Measurements from ENCODE around the gene IRF7.

Gene IRF7

GRCh38 chr11:569158-569885, 46.4 kb downstream of the IRF7 start:
- DNase-seq, result no peak
- Mint-ChIP-seq H3K9me3 (no peaks in the 10 kb centered on the region), H3K27ac (peak overlapping the region; percentile 84), H3K36me3 (peaks cover 11% of the 10 kb centered on the region), H3K27me3 (peaks cover 20% of the 10 kb centered on the region), H3K4me3 (peak overlapping the region; percentile 82), H3K4me1 (peaks cover 32% of the 10 kb centered on the region)
- CTCF ChIA-PET, result no interaction called here

GRCh38 chr11:568306-569157, 47.2 kb downstream of the IRF7 start:
- H3K9me3 Mint-ChIP-seq, result no peaks in the 10 kb centered on the region
- peaks cover 15% of the 10 kb centered on the region for H3K36me3 Mint-ChIP-seq
- H3K4me1 Mint-ChIP-seq, result peaks cover 27% of the 10 kb centered on the region
- peak; percentile 96 for DNase-seq
- peak overlapping the region; percentile 82 for H3K4me3 Mint-ChIP-seq
- H3K27me3 Mint-ChIP-seq, result peaks cover 16% of the 10 kb centered on the region
- peak overlapping the region; percentile 84 for H3K27ac Mint-ChIP-seq
- CTCF ChIA-PET, result interaction anchor here (0.6 kb wide), 1 partner anchor 87 kb away, joined by 3 read pairs; no protein-coding TSS in a partner anchor

DNA sequence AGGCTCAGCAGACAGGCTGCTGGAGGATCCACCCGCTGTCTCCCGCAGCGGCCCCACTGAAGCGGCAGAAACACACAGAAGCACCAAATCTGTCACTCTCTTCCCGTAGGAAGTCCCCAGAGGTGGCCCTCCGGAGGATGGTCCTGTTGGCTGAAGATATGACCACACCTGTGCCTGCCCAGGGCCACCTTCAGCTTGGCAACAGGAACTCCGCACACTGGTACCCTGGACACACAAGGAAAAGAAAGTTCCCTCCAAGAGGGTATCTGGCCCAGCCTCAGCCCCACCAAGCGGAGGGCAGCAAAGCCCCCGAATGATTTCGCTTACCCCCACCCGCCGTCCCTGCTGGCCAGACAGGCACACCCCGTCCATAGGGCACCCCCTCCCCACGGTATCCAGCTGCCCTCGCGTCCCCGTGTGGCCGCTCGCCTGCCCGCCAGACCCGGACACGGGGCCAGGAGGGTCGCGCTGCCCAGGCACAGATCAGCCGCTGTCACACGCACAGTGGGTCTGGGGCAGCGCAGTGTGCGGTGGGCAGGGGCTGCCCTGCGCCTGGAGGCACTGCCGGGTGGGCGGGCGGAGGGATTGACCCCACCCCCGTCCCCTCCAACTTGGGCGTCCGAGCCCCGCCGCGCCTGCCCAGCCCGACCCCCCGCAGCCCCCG, 48.0 kb downstream of the IRF7 start:
- CTCF ChIA-PET, result interaction anchor here (0.6 kb wide), 1 partner anchor 86 kb away, joined by 3 read pairs; no protein-coding TSS in a partner anchor
- Mint-ChIP-seq H3K9me3 (no peaks in the 10 kb centered on the region), H3K4me3 (peak overlapping the region; percentile 83), H3K27me3 (peaks cover 16% of the 10 kb centered on the region), H3K27ac (peak overlapping the region; percentile 71), H3K36me3 (peaks cover 16% of the 10 kb centered on the region), H3K4me1 (peaks cover 25% of the 10 kb centered on the region)
- no peak for DNase-seq

GRCh38 chr11:567011-567628, 48.6 kb downstream of the IRF7 start:
- CTCF ChIA-PET, result interaction anchor here (1.6 kb wide), 1 partner anchor 9 kb away, joined by 4 read pairs; the partner anchor contains the start of gene PHRF1
- Mint-ChIP-seq H3K27me3 (peaks cover 16% of the 10 kb centered on the region), H3K36me3 (peaks cover 16% of the 10 kb centered on the region), H3K9me3 (no peaks in the 10 kb centered on the region), H3K27ac (peak overlapping the region; percentile 71), H3K4me1 (peaks cover 25% of the 10 kb centered on the region), H3K4me3 (peak overlapping the region; percentile 83)
- no peak for DNase-seq

- no peak overlapping the region for H3K4me3 Mint-ChIP-seq
- DNase-seq, result no peak
Measured at GRCh38 chr11:565921-566509, 49.7 kb downstream of the IRF7 start.

GRCh38 chr11:563812-564578, 51.8 kb downstream of the IRF7 start:
- H3K4me1 Mint-ChIP-seq, result peaks cover 37% of the 10 kb centered on the region
- CTCF ChIA-PET, result no interaction called here
- H3K27me3 Mint-ChIP-seq, result peaks cover 10% of the 10 kb centered on the region
- H3K9me3 Mint-ChIP-seq, result no peaks in the 10 kb centered on the region
- no peak overlapping the region for H3K4me3 Mint-ChIP-seq
- peaks cover 16% of the 10 kb centered on the region for H3K36me3 Mint-ChIP-seq
- DNase-seq, result no peak
- peak overlapping the region; percentile 52 for H3K27ac Mint-ChIP-seq

More at GRCh38 chr11:565921-566509, 49.7 kb downstream of the IRF7 start:
- no peak overlapping the region for H3K27ac Mint-ChIP-seq
- CTCF ChIA-PET, result interaction anchor here (1.1 to 1.6 kb wide), 2 partner anchors 10 kb away, joined by 3 to 4 read pairs; partner anchors contain the start of gene PHRF1
- peaks cover 16% of the 10 kb centered on the region for H3K36me3 Mint-ChIP-seq
- H3K4me1 Mint-ChIP-seq, result peaks cover 31% of the 10 kb centered on the region
- no peaks in the 10 kb centered on the region for H3K9me3 Mint-ChIP-seq
- H3K27me3 Mint-ChIP-seq, result peaks cover 14% of the 10 kb centered on the region

DNA sequence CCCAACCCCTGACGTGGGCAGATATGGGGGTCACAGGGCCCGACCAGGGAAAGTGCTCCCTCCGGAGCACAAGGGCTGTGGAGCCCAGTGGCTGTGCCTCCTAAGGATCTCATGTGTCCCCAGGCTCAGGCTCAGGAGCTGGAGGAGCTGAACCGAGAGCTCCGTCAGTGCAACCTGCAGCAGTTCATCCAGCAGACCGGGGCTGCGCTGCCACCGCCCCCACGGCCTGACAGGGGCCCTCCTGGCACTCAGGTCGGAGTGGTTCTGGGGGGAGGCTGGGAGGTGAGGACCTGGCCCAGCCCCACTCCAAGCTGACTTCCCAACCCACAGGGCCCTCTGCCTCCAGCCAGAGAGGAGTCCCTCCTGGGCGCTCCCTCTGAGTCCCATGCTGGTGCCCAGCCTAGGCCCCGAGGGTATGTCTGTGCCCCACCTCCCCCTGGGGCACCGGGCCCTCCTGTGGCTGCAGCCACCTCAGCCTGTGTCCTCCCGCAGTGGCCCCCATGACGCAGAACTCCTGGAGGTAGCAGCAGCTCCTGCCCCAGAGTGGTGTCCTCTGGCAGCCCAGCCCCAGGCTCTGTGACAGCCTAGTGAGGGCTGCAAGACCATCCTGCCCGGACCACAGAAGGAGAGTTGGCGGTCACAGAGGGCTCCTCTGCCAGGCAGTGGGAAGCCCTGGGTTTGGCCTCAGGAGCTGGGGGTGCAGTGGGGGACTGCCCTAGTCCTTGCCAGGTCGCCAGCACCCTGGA, 52.5 kb downstream of the IRF7 start:
- Mint-ChIP-seq H3K27ac (no peak overlapping the region), H3K4me1 (peaks cover 39% of the 10 kb centered on the region), H3K36me3 (peaks cover 16% of the 10 kb centered on the region), H3K4me3 (peak overlapping the region; percentile 50), H3K27me3 (peaks cover 16% of the 10 kb centered on the region), H3K9me3 (no peaks in the 10 kb centered on the region)
- CTCF ChIA-PET, result no interaction called here
- no peak for DNase-seq

All from activated naive CD4-positive, alpha-beta T cell treated with anti-CD3 and anti-CD28 coated beads, Interleukin-2, amount 10 ng/mL, durations not matched to agents 7 days and 5 days (primary cell).